Midbrain (tissue), 1 donor: ENCODE measurements around the gene TMEM231.
"Not testable (repeated sequence)": the region's sequence is repeated elsewhere in the genome, so short reads cannot be mapped to it uniquely, and the experiment has no call there.

Experiments
- DNase-seq: peaks from one replicate; lab custom pipeline; 2025; lab: John Stamatoyannopoulos, UW

The TMEM231 gene

GRCh38 chr16:75555707-75556430, at the start of gene TMEM231:
TSS of gene TMEM231 (minus strand) at chr16:75556252. CDS start at chr16:75556209, 43 bp downstream.
- DNase-seq, result peak; percentile 96

- DNase-seq, result no peak
Observed at GRCh38 chr16:75603241-75603640, 47.2 kb upstream of the TMEM231 start.

GRCh38 chr16:75599452-75600277, 43.6 kb upstream of the TMEM231 start:
- no peak for DNase-seq

- DNase-seq, result no peak
Observed at GRCh38 chr16:75593825-75594820, 38.1 kb upstream of the TMEM231 start.

- no peak for DNase-seq
Observed at GRCh38 chr16:75593308-75593707, 37.3 kb upstream of the TMEM231 start.

- DNase-seq, result not testable (repeated sequence)
Observed at GRCh38 chr16:75591927-75592326, 35.9 kb upstream of the TMEM231 start.

- peak; percentile 38 for DNase-seq
Observed at GRCh38 chr16:75590920-75591843, 35.1 kb upstream of the TMEM231 start.

- no peak for DNase-seq
Observed at GRCh38 chr16:75589306-75589705, 33.3 kb upstream of the TMEM231 start.

GRCh38 chr16:75588716-75589115, 32.7 kb upstream of the TMEM231 start:
- no peak for DNase-seq

GRCh38 chr16:75584108-75584507, 28.1 kb upstream of the TMEM231 start:
- no peak for DNase-seq

- peak; percentile 14 for DNase-seq
Observed at GRCh38 chr16:75579281-75579834, 23.3 kb upstream of the TMEM231 start.

- no peak for DNase-seq
Observed at GRCh38 chr16:75578725-75579124, 22.7 kb upstream of the TMEM231 start.

GRCh38 chr16:75578212-75578611, 22.2 kb upstream of the TMEM231 start:
- DNase-seq, result no peak

- no peak for DNase-seq
Observed at GRCh38 chr16:75576384-75576811, 20.3 kb upstream of the TMEM231 start.

- no peak for DNase-seq
Observed at GRCh38 chr16:75575958-75576357, 19.9 kb upstream of the TMEM231 start.

- no peak for DNase-seq
Observed at GRCh38 chr16:75573955-75574354, 17.9 kb upstream of the TMEM231 start.

GRCh38 chr16:75572864-75573542, 17.0 kb upstream of the TMEM231 start:
- no peak for DNase-seq

- DNase-seq, result peak; percentile 6
Observed at GRCh38 chr16:75570396-75571065, 14.5 kb upstream of the TMEM231 start.

GRCh38 chr16:75567911-75568310, 11.9 kb upstream of the TMEM231 start:
- no peak for DNase-seq
